ENCODE data around the gene B3GAT3. TPM values are rescaled to one million over a fixed set of nuclear protein-coding genes. Genes with fewer than 3 reads are reported as not detected.

B3GAT3 gene
- total RNA-seq, 2 donors from 2014 or later = 38.6 to 53.9 TPM

DNA sequence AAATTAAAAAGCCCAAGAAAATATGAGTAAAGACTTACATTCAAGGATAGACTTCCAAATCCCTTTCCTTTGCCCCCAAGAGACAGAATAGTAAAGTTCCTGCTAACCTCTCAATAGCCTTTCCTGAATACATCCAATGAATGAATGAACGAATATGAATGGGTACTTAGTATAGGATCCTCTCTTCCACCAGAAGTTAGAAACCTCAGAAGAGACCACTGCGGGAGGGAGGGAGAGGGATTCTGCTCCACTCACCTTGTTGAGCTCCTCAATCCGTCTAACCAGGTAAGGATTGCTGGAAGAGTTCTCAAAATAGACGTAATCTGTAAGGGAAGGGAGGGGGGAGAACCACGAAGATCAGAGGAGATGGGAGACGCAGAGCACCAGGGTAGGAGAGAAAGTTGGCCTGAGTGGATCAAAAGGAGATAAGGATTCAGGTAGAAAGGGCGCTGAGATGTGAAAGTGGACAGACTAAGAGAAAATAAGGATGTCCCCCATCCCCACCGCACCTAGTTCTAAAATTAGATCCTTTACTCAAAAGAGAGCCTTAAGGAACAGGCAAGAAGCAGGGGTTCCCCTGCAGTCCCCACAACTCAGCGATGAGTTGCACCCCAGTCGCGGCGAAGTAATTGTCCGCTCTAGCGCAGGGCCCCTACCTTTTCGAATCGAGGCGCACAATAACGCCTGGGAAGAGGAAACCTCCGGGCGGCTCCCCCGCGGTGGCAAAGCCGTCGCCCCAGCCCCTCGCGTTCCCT lies 21.2 kb downstream of the B3GAT3 start:
- 0 to 1% methylated on average over 17 to 25 of the region's 26 CpGs for WGBS, 2 experiments (ENCODE audit: insufficient coverage in 1 of 2, insufficient read length in 1 of 2)
- DNase-seq = peak; percentile 46
- peak overlapping the region; percentile 82 for H3K9ac ChIP-seq (ENCODE audit: extremely low read depth, low read length, poor library complexity, severe bottlenecking)
- peak overlapping the region; percentile 83 for H3K27ac ChIP-seq (ENCODE audit: low read depth, low read length)
- no peaks in the 10 kb centered on the region for H3K9me3 Mint-ChIP-seq
- peaks cover 24% of the 10 kb centered on the region for H3K27me3 Mint-ChIP-seq (ENCODE audit: insufficient read depth)
- H3K4me3 ChIP-seq (ENCODE audit: low read length) = peak overlapping the region; percentile 96
- H3K36me3 Mint-ChIP-seq (ENCODE audit: low read depth) = peaks cover 60% of the 10 kb centered on the region
- peak overlapping the region; percentile 77 for H3K4me3 Mint-ChIP-seq
- H3K4me1 ChIP-seq (ENCODE audit: control insufficient read depth, insufficient read depth, low read length) = peaks cover 13% of the 10 kb centered on the region
- H3K27ac Mint-ChIP-seq = peak overlapping the region; percentile 84
- H3K4me1 Mint-ChIP-seq = peaks cover 49% of the 10 kb centered on the region
- peaks cover 11% of the 10 kb centered on the region for H3K27me3 ChIP-seq (ENCODE audit: control insufficient read depth, insufficient read depth, low read length, poor library complexity, severe bottlenecking)
- TF ChIP-seq, protein P1, sequence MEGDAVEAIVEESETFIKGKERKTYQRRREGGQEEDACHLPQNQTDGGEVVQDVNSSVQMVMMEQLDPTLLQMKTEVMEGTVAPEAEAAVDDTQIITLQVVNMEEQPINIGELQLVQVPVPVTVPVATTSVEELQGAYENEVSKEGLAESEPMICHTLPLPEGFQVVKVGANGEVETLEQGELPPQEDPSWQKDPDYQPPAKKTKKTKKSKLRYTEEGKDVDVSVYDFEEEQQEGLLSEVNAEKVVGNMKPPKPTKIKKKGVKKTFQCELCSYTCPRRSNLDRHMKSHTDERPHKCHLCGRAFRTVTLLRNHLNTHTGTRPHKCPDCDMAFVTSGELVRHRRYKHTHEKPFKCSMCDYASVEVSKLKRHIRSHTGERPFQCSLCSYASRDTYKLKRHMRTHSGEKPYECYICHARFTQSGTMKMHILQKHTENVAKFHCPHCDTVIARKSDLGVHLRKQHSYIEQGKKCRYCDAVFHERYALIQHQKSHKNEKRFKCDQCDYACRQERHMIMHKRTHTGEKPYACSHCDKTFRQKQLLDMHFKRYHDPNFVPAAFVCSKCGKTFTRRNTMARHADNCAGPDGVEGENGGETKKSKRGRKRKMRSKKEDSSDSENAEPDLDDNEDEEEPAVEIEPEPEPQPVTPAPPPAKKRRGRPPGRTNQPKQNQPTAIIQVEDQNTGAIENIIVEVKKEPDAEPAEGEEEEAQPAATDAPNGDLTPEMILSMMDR (conservative IDR thresholded peaks at IDR 0.05) = no peak
- H3K9me3 ChIP-seq (ENCODE audit: control insufficient read depth, low read length) = no peaks in the 10 kb centered on the region
- H3K36me3 ChIP-seq (ENCODE audit: control insufficient read depth, insufficient read depth, low read length) = peaks cover 42% of the 10 kb centered on the region

DNA sequence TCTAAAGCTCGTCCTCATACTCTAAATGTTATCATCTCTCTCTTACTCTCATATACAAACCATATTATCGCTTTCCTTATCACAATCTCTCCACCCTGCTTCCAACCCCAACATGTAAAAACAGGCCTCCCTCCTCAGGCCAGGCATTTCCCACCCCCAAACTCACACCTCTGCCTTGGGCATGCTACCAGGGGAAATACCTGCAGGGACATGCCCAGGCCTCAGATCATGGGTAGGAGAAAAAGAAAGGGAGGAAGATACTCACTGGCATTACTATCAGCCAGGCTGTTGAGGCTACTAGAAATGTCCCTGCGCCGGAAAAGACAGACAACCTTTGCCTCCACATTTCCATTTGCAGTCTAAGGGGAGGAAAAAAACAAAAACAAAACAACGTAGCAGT lies 21.9 kb downstream of the B3GAT3 start:
- Histone ChIP-seq H3K36me3 (ENCODE audit: control insufficient read depth, insufficient read depth, low read length) (peaks cover 49% of the 10 kb centered on the region), H3K9ac (ENCODE audit: extremely low read depth, low read length, poor library complexity, severe bottlenecking) (peak overlapping the region; percentile 82), H3K4me1 (ENCODE audit: control insufficient read depth, insufficient read depth, low read length) (peaks cover 13% of the 10 kb centered on the region), H3K27ac (ENCODE audit: low read depth, low read length) (no peak overlapping the region), H3K4me3 (ENCODE audit: low read length) (peak overlapping the region; percentile 96), H3K27me3 (ENCODE audit: control insufficient read depth, insufficient read depth, low read length, poor library complexity, severe bottlenecking) (peaks cover 11% of the 10 kb centered on the region), H3K9me3 (ENCODE audit: control insufficient read depth, low read length) (no peaks in the 10 kb centered on the region)
- 71 to 79% methylated on average over 5 of the region's 5 CpGs for WGBS, 2 experiments (ENCODE audit: insufficient coverage in 1 of 2, insufficient read length in 1 of 2)
- TF ChIP-seq, protein P1 (conservative IDR thresholded peaks at IDR 0.05) = no peak
- H3K36me3 Mint-ChIP-seq (ENCODE audit: low read depth) = peaks cover 60% of the 10 kb centered on the region
- peak overlapping the region; percentile 84 for H3K27ac Mint-ChIP-seq
- peak; percentile 50 for DNase-seq
- H3K27me3 Mint-ChIP-seq (ENCODE audit: insufficient read depth) = peaks cover 24% of the 10 kb centered on the region
- peaks cover 44% of the 10 kb centered on the region for H3K4me1 Mint-ChIP-seq
- H3K9me3 Mint-ChIP-seq = no peaks in the 10 kb centered on the region
- H3K4me3 Mint-ChIP-seq = peak overlapping the region; percentile 77

DNA sequence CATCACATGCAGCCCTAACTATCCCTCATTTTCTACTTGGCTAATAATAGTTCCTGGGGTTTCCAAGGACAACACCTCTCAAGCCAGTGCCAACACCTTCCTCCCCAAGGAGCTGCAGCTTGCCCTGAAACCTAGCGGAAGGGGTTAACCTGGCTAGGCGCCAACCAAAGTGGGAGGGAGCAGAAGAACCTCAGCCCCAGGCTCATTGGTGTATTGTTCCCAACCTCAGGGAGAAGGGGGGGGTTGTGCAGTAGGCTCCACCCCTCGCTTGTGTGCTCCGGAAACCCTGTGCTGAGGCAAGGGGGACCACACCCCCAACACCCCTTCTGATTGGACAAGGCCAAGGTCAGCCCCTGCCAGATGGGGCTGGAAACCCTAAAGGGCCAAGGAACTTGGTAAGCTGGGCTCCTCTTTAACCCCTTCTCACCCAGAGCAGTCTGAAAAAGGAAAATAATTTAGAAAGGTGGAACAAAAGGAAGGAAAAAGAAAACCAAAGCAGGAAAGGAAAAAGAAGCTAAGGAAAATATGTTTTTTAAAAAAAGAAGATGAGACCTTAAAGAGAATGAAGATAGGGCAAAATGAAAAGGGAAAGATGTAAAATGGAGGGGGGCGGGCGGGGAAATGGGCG lies 22.6 kb downstream of the B3GAT3 start:
- 58 to 94% methylated on average over 3 to 7 of the region's 7 CpGs for WGBS, 2 experiments (ENCODE audit: insufficient coverage in 1 of 2, insufficient read length in 1 of 2)
- Histone ChIP-seq H3K27ac (ENCODE audit: low read depth, low read length) (no peak overlapping the region), H3K4me3 (ENCODE audit: low read length) (peak overlapping the region; percentile 96), H3K9me3 (ENCODE audit: control insufficient read depth, low read length) (no peaks in the 10 kb centered on the region), H3K9ac (ENCODE audit: extremely low read depth, low read length, poor library complexity, severe bottlenecking) (no peak overlapping the region), H3K36me3 (ENCODE audit: control insufficient read depth, insufficient read depth, low read length) (peaks cover 56% of the 10 kb centered on the region), H3K4me1 (ENCODE audit: control insufficient read depth, insufficient read depth, low read length) (peaks cover 10% of the 10 kb centered on the region), H3K27me3 (ENCODE audit: control insufficient read depth, insufficient read depth, low read length, poor library complexity, severe bottlenecking) (peaks cover 11% of the 10 kb centered on the region)
- H3K27ac Mint-ChIP-seq = peak overlapping the region; percentile 74
- DNase-seq = peak; percentile 97
- TF ChIP-seq, protein P1 (conservative IDR thresholded peaks at IDR 0.05) = no peak
- H3K4me3 Mint-ChIP-seq = peak overlapping the region; percentile 77
- peaks cover 19% of the 10 kb centered on the region for H3K27me3 Mint-ChIP-seq (ENCODE audit: insufficient read depth)
- H3K9me3 Mint-ChIP-seq = no peaks in the 10 kb centered on the region
- peaks cover 44% of the 10 kb centered on the region for H3K4me1 Mint-ChIP-seq
- H3K36me3 Mint-ChIP-seq (ENCODE audit: low read depth) = peaks cover 65% of the 10 kb centered on the region

Measured in endodermal cell (in vitro differentiated cells).